Measurements from ENCODE around the gene AGO3.

AGO3 gene

GRCh38 chr1:36098650-36099365, 167.9 kb downstream of the AGO3 start:
- DNase-seq, result no peak

- peak; percentile 45 to 57 for DNase-seq
Measured at GRCh38 chr1:36099681-36100341, 168.9 kb downstream of the AGO3 start.

GRCh38 chr1:36100376-36100775, 169.5 kb downstream of the AGO3 start:
- DNase-seq, result no peak

- DNase-seq, result no peak
Measured at GRCh38 chr1:36101546-36101945, 170.6 kb downstream of the AGO3 start.

- no peak for DNase-seq
Measured at GRCh38 chr1:36106269-36106668, 175.4 kb downstream of the AGO3 start.

GRCh38 chr1:36107394-36107793, 176.5 kb downstream of the AGO3 start:
- DNase-seq, result no peak

GRCh38 chr1:36108314-36108713, 177.4 kb downstream of the AGO3 start:
- no peak for DNase-seq

GRCh38 chr1:36109041-36109679, 178.3 kb downstream of the AGO3 start:
- no peak for DNase-seq

GRCh38 chr1:36111151-36111550, 180.2 kb downstream of the AGO3 start:
- no peak for DNase-seq

GRCh38 chr1:36112823-36113222, 181.9 kb downstream of the AGO3 start:
- DNase-seq, result no peak

- no peak for DNase-seq
Measured at GRCh38 chr1:36114371-36114770, 183.5 kb downstream of the AGO3 start.

GRCh38 chr1:36115200-36115669, 184.3 kb downstream of the AGO3 start:
- DNase-seq, result no peak

GRCh38 chr1:36115931-36116330, 185.0 kb downstream of the AGO3 start:
- DNase-seq, result no peak

GRCh38 chr1:36116901-36117300, 186.0 kb downstream of the AGO3 start:
- no peak for DNase-seq

GRCh38 chr1:36118447-36119204, 187.7 kb downstream of the AGO3 start:
- no peak for DNase-seq

- no peak for DNase-seq
Measured at GRCh38 chr1:36119456-36119855, 188.6 kb downstream of the AGO3 start.
